HCT116 (cell line): ENCODE measurements around the gene HOOK1.

Source experiments
- CEBPB ChIP-seq: IDR thresholded peaks from 2 replicates; pipeline ENCODE4 v1.6.1; 2012; ENCODE audit warnings: low read depth
- EGR1 ChIP-seq: IDR thresholded peaks from 2 replicates; pipeline ENCODE4 v1.6.1; 2012; ENCODE audit warnings: low read depth
- ELF1 ChIP-seq: IDR thresholded peaks from 2 replicates; pipeline ENCODE4 v1.6.1; 2012; ENCODE audit warnings: low read depth, borderline replicate concordance
- RAD21 ChIP-seq: IDR thresholded peaks from 2 replicates; pipeline ENCODE4 v1.6.1; 2012; ENCODE audit warnings: low read depth, mild to moderate bottlenecking
- REST ChIP-seq: IDR thresholded peaks from 2 replicates; pipeline ENCODE4 v1.6.1; 2012; ENCODE audit warnings: low read depth
- SRF ChIP-seq: IDR thresholded peaks from 2 replicates; pipeline ENCODE4 v1.6.1; 2012; ENCODE audit warnings: low read depth
- YY1 ChIP-seq: IDR thresholded peaks from 2 replicates; pipeline ENCODE4 v1.6.1; 2011; ENCODE audit warnings: low read length, low read depth, moderate library complexity, mild to moderate bottlenecking; ENCODE audit not compliant: insufficient replicate concordance; ENCODE audit errors: extremely low read depth
- ZBTB33 ChIP-seq: IDR thresholded peaks from 2 replicates; pipeline ENCODE4 v1.6.1; 2011; ENCODE audit warnings: mild to moderate bottlenecking, low read length, moderate library complexity; ENCODE audit not compliant: insufficient replicate concordance; ENCODE audit errors: extremely low read depth
- TF ChIP-seq, protein P1 (sequence below), 3 experiments: fragments of 200-600 bp in 1 of 3; sonication (generic) in 1 of 3; IDR thresholded peaks in 2 of 3; conservative IDR thresholded peaks in 1 of 3; 2 replicates each; pipeline ENCODE4 v1.5.1; 2012 to 2017; ENCODE audit warnings: low read depth in 2 of 3, low read length in 2 of 3, antibody characterized with exemption in 1 of 3, borderline replicate concordance in 1 of 3, control low read depth in 1 of 3, mild to moderate bottlenecking in 1 of 3, mixed read lengths in 1 of 3, mixed run types in 1 of 3, moderate library complexity in 1 of 3; ENCODE audit not compliant: insufficient read depth in 1 of 3

GRCh38 chr1:59767119-59767518 is 47.6 kb upstream of the HOOK1 start:
- TF ChIP-seq ELF1 (no peak), YY1 (no peak), ZBTB33 (no peak), CEBPB (no peak), RAD21 (no peak), SRF (no peak), REST (no peak), EGR1 (no peak)
- TF ChIP-seq, protein P1, sequence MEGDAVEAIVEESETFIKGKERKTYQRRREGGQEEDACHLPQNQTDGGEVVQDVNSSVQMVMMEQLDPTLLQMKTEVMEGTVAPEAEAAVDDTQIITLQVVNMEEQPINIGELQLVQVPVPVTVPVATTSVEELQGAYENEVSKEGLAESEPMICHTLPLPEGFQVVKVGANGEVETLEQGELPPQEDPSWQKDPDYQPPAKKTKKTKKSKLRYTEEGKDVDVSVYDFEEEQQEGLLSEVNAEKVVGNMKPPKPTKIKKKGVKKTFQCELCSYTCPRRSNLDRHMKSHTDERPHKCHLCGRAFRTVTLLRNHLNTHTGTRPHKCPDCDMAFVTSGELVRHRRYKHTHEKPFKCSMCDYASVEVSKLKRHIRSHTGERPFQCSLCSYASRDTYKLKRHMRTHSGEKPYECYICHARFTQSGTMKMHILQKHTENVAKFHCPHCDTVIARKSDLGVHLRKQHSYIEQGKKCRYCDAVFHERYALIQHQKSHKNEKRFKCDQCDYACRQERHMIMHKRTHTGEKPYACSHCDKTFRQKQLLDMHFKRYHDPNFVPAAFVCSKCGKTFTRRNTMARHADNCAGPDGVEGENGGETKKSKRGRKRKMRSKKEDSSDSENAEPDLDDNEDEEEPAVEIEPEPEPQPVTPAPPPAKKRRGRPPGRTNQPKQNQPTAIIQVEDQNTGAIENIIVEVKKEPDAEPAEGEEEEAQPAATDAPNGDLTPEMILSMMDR (IDR thresholded peaks at IDR 0.05 in 2 of 3, conservative IDR thresholded peaks at IDR 0.05 in 1 of 3; ENCODE audit: borderline replicate concordance in 1 of 3, insufficient read depth in 1 of 3, low read depth in 2 of 3, low read length in 2 of 3): no peak
